GM12891 (cell line): ENCODE measurements around the gene CARD19.

Experiments
- PAX5 ChIP-seq: IDR thresholded peaks from 2 replicates; pipeline ENCODE4 v1.6.1; 2011; ENCODE audit warnings: low read length, moderate library complexity, mild to moderate bottlenecking; ENCODE audit not compliant: insufficient read depth, severe bottlenecking
- POLR2A ChIP-seq: IDR thresholded peaks from 2 replicates; pipeline ENCODE4 v1.6.1; 2011; ENCODE audit warnings: low read depth, low read length, control low read depth
- POLR2AphosphoS5 ChIP-seq: IDR thresholded peaks from 2 replicates; pipeline ENCODE4 v1.6.1; 2011; ENCODE audit warnings: low read depth, low read length, control low read depth
- POU2F2 ChIP-seq: IDR thresholded peaks from 2 replicates; pipeline ENCODE4 v1.6.1; 2011; ENCODE audit warnings: low read depth, mild to moderate bottlenecking, control low read depth, low read length, moderate library complexity
- SPI1 ChIP-seq: IDR thresholded peaks from 2 replicates; pipeline ENCODE4 v1.6.1; 2011; ENCODE audit warnings: low read depth, low read length, control low read depth
- TAF1 ChIP-seq: IDR thresholded peaks from 2 replicates; pipeline ENCODE4 v1.6.1; 2011; ENCODE audit warnings: low read depth, low read length, control low read depth

- no peak for TF ChIP-seq POLR2A
- TF ChIP-seq POLR2AphosphoS5: no peak
- no peak for TF ChIP-seq TAF1
- no peak for TF ChIP-seq POU2F2
- no peak for TF ChIP-seq SPI1
- no peak for TF ChIP-seq PAX5
Measured at GRCh38 chr9:93054758-93055704, 41.0 kb upstream of the CARD19 start.
